LNCaP clone FGC (cell line): ENCODE measurements around the gene PLEKHO2.

Source experiments
- DNase-seq: peaks from one replicate; pipeline ENCODE4 v3.0.0-alpha.2; 2011; ENCODE audit warnings: low read depth
- H3K4me3 ChIP-seq: 2 replicates; pipeline ENCODE4 v1.5.1; 2011; ENCODE audit warnings: mild to moderate bottlenecking, low read depth, low read length, control low read depth
- TF ChIP-seq, protein P1 (sequence below): IDR thresholded peaks from 2 replicates; pipeline ENCODE4 v1.5.1; 2012; ENCODE audit warnings: mild to moderate bottlenecking; ENCODE audit not compliant: control insufficient read depth, insufficient read depth; ENCODE audit errors: extremely low read depth

Gene PLEKHO2

DNA sequence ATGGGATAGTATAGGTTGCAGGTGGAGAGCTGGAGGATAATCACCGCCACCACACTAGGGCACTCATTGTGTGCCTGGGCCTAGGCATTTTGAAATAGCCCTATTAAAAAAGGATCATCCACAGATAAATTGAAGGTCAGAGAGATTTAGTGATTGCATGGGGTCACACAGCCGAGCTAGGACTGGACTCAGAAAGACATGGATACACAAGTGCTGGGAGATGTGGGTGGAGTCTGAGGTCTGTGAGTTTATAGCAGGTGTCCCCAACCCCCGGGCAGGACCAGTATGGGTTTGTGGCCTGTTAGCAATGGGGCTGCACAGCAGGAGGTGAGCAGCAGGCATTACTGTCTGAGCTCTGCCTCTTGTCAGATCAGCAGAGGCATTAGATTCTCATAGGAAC is 64.7 kb downstream of the PLEKHO2 start:
- H3K4me3 ChIP-seq, result no peak overlapping the region
- no peak for DNase-seq
- TF ChIP-seq, protein P1, sequence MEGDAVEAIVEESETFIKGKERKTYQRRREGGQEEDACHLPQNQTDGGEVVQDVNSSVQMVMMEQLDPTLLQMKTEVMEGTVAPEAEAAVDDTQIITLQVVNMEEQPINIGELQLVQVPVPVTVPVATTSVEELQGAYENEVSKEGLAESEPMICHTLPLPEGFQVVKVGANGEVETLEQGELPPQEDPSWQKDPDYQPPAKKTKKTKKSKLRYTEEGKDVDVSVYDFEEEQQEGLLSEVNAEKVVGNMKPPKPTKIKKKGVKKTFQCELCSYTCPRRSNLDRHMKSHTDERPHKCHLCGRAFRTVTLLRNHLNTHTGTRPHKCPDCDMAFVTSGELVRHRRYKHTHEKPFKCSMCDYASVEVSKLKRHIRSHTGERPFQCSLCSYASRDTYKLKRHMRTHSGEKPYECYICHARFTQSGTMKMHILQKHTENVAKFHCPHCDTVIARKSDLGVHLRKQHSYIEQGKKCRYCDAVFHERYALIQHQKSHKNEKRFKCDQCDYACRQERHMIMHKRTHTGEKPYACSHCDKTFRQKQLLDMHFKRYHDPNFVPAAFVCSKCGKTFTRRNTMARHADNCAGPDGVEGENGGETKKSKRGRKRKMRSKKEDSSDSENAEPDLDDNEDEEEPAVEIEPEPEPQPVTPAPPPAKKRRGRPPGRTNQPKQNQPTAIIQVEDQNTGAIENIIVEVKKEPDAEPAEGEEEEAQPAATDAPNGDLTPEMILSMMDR, result no peak

DNA sequence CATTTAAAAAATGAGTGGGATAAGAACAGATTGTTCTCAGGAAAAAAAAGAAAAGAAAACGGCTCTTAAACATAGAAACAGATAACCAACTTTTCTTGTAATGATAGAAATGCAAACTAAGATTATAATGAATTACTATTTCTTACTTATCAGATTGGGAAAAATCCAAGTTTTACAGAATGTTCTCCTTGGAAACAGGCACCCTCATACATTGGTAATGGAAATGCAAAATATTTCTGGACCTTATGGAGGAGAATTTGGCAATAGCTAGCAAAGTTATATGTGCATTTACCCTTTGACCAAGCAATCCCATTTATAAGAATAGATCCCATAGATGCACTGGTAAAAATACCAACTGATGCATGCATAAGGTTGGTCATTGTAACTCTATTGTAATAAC is 66.3 kb downstream of the PLEKHO2 start:
- TF ChIP-seq, protein P1, result no peak
- no peak overlapping the region for H3K4me3 ChIP-seq
- DNase-seq, result no peak

DNA sequence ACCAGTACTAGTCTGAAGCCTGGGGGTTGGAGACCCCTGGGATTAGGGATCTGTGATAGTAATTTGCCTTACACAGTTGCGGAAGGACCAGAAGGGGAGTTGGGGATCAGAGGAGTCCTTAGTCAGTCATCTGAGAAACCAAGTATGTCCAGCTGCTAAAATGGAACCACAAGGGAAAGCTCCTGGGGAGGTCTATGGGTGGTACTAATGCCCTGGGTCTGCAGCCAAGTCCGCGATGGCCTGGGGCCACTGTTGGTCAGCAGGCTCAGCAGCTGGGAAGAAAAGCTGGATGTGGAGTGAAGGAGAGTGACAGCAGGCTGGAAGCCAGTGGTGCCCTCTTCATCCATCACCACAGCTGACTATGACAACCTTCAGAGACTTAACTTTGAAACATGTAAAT is 67.8 kb downstream of the PLEKHO2 start:
- DNase-seq, result no peak
- H3K4me3 ChIP-seq, result no peak overlapping the region
- TF ChIP-seq, protein P1, result no peak

DNA sequence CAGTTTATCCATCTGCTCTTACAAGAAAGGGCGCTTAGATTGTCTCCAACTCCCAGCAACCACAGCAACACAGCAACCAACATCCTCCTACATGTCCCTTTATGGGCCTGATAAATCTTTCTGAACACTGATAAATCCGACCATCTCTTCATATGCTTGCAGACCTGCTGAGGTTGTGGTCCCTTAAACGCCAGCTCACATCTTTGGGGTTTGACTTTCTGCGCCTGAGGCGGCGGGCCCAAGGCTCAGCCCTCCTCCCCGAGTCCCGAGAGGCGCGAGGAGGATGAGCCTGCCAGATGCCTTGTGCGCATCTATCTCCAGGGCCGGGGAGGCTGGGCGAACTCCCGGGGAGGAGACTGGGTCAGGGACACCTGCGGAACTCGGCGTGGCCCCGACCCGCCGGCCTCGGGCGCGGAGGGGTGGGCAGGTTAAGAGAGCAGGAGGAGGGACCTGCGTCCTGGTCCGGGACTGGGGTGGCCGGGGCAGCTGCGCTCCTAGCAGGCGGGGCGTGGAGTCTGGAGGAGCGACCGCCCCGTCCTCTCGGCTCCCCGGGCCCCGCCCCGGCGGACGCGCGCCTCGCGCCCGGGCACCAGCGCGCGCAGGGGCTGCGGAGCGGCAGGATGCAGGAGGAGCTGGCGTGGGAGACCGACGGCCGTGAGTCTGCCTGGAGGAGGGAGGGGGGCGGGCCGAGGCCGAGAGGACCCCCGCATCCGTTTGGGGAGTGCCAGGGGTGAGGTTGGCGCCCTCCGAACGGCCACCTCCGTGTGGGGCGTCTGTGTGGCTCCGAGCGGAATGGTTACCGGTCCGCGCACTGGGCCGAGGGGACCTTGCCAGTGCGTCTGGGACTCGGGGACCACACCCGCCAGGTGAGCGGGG is 69.8 kb downstream of the PLEKHO2 start, which contains the start of gene ANKDD1A:
TSS of gene ANKDD1A (plus strand) at position 592 of the 876 bp plus-strand sequence. CDS start at position 621, 29 bp downstream.
- TF ChIP-seq, protein P1, result no peak
- DNase-seq, result no peak
- peak within 1 kb of the TSS; percentile 55 for H3K4me3 ChIP-seq

DNA sequence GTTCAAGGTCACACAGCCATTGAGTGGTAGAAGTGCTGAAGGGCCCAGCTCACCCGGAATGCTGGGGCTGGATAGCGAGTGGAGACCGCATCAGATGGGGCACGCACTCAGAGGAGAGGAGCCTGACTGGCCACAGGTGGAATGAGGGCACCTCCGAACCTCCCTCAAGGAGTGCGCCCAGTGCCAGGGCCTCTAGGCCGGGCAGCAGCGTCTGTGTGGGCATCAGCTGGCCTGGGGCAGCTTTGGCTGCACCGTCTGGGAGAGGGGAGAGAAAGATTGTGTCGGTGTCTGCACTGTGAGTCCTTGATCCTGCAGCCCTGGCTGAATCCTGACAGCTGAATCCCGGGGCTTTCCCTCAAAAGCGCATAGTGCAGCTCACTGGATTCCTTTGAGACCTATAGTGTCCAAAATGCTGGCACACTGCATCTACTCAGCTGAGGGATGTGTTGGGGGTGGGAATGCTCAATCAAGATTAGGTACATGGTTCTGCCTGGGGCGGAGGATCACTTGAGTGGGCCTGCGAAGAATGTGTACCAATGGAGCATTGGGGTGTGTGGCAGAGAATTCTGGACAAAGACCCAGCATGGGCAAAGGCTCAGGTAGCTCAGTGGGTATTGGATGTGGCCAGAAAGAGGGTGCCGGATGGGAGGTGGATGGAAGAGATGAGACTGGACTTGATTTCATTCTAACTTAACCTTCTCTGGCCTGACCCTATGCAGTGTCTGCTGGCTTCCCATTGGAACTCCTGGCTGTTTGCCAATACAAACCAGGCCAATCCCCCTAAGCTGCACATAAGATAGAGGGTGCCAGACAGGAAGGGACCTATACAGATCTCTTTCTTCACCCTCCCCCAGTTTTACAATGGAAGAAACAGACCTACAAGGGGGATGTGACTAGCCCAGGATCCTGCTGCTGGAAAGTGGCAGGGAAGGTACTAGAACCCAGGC is 70.9 kb downstream of the PLEKHO2 start:
- no peak for DNase-seq
- TF ChIP-seq, protein P1, result no peak
- H3K4me3 ChIP-seq, result peak overlapping the region; percentile 55

DNA sequence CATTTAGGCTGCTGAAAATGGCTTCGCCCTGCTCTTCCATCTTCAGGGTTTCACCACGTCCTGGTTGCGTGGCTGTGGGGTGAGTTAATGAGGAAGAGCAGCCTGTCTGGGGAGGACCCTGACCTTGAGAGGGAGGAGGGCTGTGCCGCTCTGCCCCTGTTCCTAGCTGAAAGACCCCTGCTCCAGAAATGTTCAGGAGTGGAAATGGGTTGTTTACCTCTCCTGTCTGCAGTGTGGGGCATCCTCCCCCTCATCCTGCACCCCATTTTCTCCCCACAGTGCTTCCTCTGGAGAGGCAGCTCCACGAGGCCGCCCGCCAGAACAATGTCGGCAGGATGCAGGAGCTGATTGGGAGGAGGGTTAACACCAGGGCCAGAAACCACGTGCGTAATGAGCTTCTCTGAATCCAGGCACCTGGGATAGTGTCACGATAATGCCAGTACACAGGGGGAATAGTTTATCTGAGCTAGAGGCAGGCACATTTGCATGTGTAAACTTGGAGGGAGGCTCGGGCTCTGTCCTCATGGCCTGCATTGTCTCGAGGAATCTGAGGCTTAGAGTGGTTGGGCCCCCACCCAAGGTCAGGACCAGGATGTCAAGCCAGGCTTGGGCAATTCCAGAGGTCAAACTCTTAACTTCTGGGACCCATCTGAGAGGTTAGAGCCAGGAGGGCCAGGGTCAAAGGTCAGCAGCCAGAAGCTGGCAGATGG is 74.0 kb downstream of the PLEKHO2 start:
- TF ChIP-seq, protein P1, result no peak
- no peak overlapping the region for H3K4me3 ChIP-seq
- no peak for DNase-seq
